Psoas muscle (tissue), 8 donors: Measurements from ENCODE around the gene BTBD9. TPM values are rescaled to one million over a fixed set of nuclear protein-coding genes. Genes with fewer than 3 reads are reported as not detected.

Experiments used
- ATAC-seq, 4 donors: fragments of 200-7000 bp; cut with Tn5 transposase; one replicate each; pipeline ENCODE4 v1.9.1; 2020; ENCODE audit warnings: moderate library complexity in 3 of 4, mild to moderate bottlenecking in 2 of 4
- DNase-seq, 2 donors: peaks; one replicate each; pipeline ENCODE4 v3.0.0-alpha.2; 2020
- H3K27ac ChIP-seq: fragments of 200-600 bp; one replicate; pipeline ENCODE4 v1.8.0; 2022
- H3K27me3 ChIP-seq, 3 donors: fragments of 200-600 bp in 1 of 3; one replicate each; pipeline versions ENCODE4 v1.6.1 to v1.8.0; 2013 to 2022; ENCODE audit warnings: low read length in 2 of 3, mild to moderate bottlenecking in 2 of 3, moderate library complexity in 1 of 3; ENCODE audit not compliant: insufficient read depth in 3 of 3
- H3K36me3 ChIP-seq, 2 donors: fragments of 200-600 bp in 1 of 2; one replicate each; pipeline versions ENCODE4 v1.6.1 to v1.8.0; 2013 to 2022; ENCODE audit warnings: low read depth in 1 of 2, mild to moderate bottlenecking in 1 of 2, moderate library complexity in 1 of 2; ENCODE audit not compliant: insufficient read depth in 1 of 2
- H3K4me1 ChIP-seq: fragments of 200-600 bp; one replicate; pipeline ENCODE4 v1.8.0; 2022
- H3K4me3 ChIP-seq: fragments of 200-600 bp; one replicate; pipeline ENCODE4 v1.8.0; 2022; ENCODE audit warnings: mild to moderate bottlenecking
- H3K9me3 ChIP-seq: fragments of 200-600 bp; one replicate; pipeline ENCODE4 v1.8.0; 2022
- CTCF ChIP-seq: fragments of 200-600 bp; IDR thresholded peaks from one replicate; pipeline ENCODE4 v1.8.0; 2022; ENCODE audit warnings: antibody characterized with exemption
- WGBS, 3 donors: extraction: QIAGEN DNeasy Blood & Tissue Kit; methylation state at CpG; one replicate each; pipeline versions ENCODE4 v1.1.6 to v1.1.7; 2013; 5-methylcytosine and 5-hydroxymethylcytosine counted together
- intact Hi-C, 2 donors: fragments of 100-400 bp; cut with DNase I; formaldehyde crosslinking; loops; one replicate each; pipeline versions ENCODE4 v1.11.0 to v1.14.2; 2022
- polyA plus RNA-seq, 3 donors: library from polyadenylated mRNA; stranded (reverse); fragments of 200-250 nt; gene quantifications; one replicate each; pipeline ENCODE4 v1.2.3, GENCODE V29; 2013
- total RNA-seq, 4 donors: library from RNA; stranded (reverse); fragmentation: NEBNext Ultra II Directional in 2 of 4; extraction: Animal tissue kit (Norgen Biotek cat#: 25700) in 2 of 4; gene quantifications; one replicate each; pipeline versions ENCODE4 v1.2.1 to v1.2.4, GENCODE V29; 2021 to 2023
- donor health status: healthy with polysubstance abuse.
- donor health status: DM: no; HTN: no; CAD: no; lungs with moderate emphysema.
- donor health status: Bipolar disorder and iron deficiency.
- donor health status: healthy.
- donor health status: DM: yes; HTN: yes; CAD: no.
- donor health status: DM: no; HTN: no; CAD: no.
- donor health status: DM: no; HTN: no; CAD: no.
- donor health status: DM: yes; HTN: yes; CAD: no.

The BTBD9 gene
- total and polyA plus RNA-seq, 7 donors = 2.3 to 10.9 (median 8.4) TPM

DNA sequence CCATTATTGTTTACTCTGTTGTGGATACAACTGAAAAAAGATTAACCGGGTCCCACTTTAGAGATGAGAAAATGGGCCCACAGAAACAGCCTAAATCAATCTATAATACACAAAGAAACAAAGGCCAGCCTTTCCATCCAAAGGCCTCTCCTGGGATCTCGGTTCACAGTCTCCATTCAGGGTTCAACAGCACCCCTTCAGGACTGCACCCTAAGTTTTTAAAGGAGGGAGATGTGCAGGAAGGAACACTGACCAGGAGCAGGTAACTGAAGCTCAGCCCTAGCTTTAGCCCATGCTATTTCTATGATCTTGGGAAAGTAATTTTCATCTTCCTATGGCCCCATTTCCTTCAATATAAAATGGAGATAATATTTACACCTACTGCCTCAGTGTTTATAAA lies 147.7 kb downstream of the BTBD9 start:
- Histone ChIP-seq H3K27me3 (no peaks in the 10 kb centered on the region), H3K9me3 (no peaks in the 10 kb centered on the region), H3K27ac (no peak overlapping the region), H3K36me3 (no peaks in the 10 kb centered on the region), H3K4me1 (no peaks in the 10 kb centered on the region), H3K4me3 (no peak overlapping the region)
- DNase-seq = no peak
- intact Hi-C loops = loop anchor here (10.0 kb wide), 3 partner anchors 457 to 1007 kb away; no protein-coding TSS in a partner anchor
- no peak for ATAC-seq
- WGBS, 3 donors = 89 to 95% (median 93%) methylated on average over 2 of the region's 2 CpGs
- no peak for TF ChIP-seq CTCF

DNA sequence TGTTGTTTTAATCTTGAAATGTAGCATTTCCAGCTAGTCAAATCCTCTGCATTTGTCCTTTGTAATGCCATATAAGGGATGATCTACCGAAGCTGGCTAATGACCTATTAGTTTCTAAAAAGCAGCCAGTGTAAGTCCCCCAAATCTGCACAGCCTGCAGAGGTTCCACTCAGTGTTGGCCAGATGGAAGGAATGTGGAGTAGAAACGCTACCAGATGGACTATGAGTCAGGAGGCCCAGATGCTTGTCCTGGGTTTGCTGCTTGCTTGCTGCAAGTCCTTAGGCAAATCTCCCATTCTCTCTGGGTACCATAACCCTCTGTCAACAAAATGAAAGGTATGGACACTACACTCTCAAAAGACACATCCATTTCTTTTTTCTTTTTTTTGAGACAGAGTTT lies 149.8 kb downstream of the BTBD9 start:
- intact Hi-C loops = loop anchor here (10.0 kb wide), 3 partner anchors 455 to 1005 kb away; no protein-coding TSS in a partner anchor
- H3K9me3 ChIP-seq = no peaks in the 10 kb centered on the region
- ATAC-seq (no peak), DNase-seq (no peak)
- no peak overlapping the region for H3K4me3 ChIP-seq
- no peaks in the 10 kb centered on the region for H3K4me1 ChIP-seq
- TF ChIP-seq CTCF = no peak
- no peak overlapping the region for H3K27ac ChIP-seq
- no peaks in the 10 kb centered on the region for H3K36me3 ChIP-seq
- WGBS, 3 donors = 62 to 75% (median 63%) methylated on average over 2 of the region's 2 CpGs
- H3K27me3 ChIP-seq = no peaks in the 10 kb centered on the region

GRCh38 chr6:38487423-38487822 lies 152.3 kb downstream of the BTBD9 start:
- Histone ChIP-seq H3K4me1 (peaks cover 4% of the 10 kb centered on the region), H3K27me3 (no peaks in the 10 kb centered on the region), H3K9me3 (no peaks in the 10 kb centered on the region), H3K36me3 (no peaks in the 10 kb centered on the region), H3K27ac (no peak overlapping the region), H3K4me3 (no peak overlapping the region)
- no peak for DNase-seq
- TF ChIP-seq CTCF = no peak
- no peak for ATAC-seq
- WGBS, 3 donors = 88 to 94% (median 93%) methylated on average over 7 of the region's 7 CpGs
- intact Hi-C loops = no loop called here

DNA sequence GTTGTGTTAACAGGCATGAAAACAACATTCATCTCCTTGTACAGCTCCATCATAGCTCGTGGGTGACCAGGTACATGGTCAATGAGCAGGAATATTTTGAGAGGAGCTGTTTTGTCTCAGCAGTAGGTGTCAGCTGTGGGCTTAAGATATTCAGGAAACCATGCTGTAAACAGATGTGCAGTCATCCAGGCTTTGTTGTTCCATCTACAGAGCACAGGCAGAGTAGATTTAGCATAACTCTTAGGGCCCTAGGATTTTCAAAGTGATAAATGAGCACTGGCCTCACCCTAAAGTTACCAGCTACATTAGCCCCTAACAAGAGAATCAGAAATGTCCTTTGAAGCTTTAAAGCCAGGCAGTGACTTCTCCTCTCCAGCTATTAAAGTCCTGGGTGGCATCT lies 154.2 kb downstream of the BTBD9 start:
- intact Hi-C loops = no loop called here
- no peak for TF ChIP-seq CTCF
- WGBS, 3 donors = 89 to 100% (median 96%) methylated on average over 1 of the region's 1 CpG

DNA sequence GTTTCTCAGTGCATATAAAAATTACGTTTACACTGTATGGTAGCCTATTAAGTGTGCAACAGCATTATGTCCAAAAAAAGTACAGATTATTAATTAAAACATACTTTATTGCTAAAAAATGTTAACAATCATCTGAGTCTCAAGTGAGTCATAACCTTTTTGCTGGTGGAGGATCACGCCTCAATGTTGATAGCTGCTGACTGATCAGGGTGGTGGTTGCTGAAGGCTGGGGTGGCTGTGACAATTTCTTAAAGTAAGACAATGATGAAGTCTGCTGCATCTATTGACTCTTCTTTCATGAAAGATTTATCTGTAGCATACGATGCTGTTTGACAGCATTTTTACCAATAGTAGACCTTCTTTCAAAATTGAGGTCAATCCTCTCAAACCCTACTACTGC lies 155.1 kb downstream of the BTBD9 start:
- no peak for DNase-seq
- Histone ChIP-seq H3K27me3 (no peaks in the 10 kb centered on the region), H3K4me1 (peaks cover 15% of the 10 kb centered on the region), H3K9me3 (no peaks in the 10 kb centered on the region), H3K36me3 (no peaks in the 10 kb centered on the region), H3K27ac (no peak overlapping the region), H3K4me3 (no peak overlapping the region)
- intact Hi-C loops = no loop called here
- TF ChIP-seq CTCF = no peak
- ATAC-seq = no peak
- WGBS, 3 donors = 96 to 99% (median 96%) methylated on average over 3 of the region's 3 CpGs

More for the DNA sequence above, 154.2 kb downstream of the BTBD9 start:
- Histone ChIP-seq H3K4me3 (no peak overlapping the region), H3K9me3 (no peaks in the 10 kb centered on the region), H3K27me3 (no peaks in the 10 kb centered on the region), H3K27ac (no peak overlapping the region), H3K4me1 (peaks cover 15% of the 10 kb centered on the region), H3K36me3 (no peaks in the 10 kb centered on the region)
- DNase-seq (no peak), ATAC-seq (no peak)
